DMS53 treated with DMSO at 0.1 percent for 48 hours (cell line): ENCODE results near the gene CLMN.
"Not testable (repeated sequence)": the region's sequence is repeated elsewhere in the genome, so short reads cannot be mapped to it uniquely, and the experiment has no call there.

ENCODE experiments used
- DNase-seq: peaks from one replicate; lab custom pipeline; 2025; ENCODE audit not compliant: unreplicated experiment; lab: John Stamatoyannopoulos, UW

Gene CLMN

GRCh38 chr14:95197551-95197950 is 122.2 kb downstream of the CLMN start:
- DNase-seq: no peak

GRCh38 chr14:95196826-95197545 is 122.7 kb downstream of the CLMN start:
- no peak for DNase-seq

GRCh38 chr14:95196268-95196667 is 123.4 kb downstream of the CLMN start:
- DNase-seq: no peak

GRCh38 chr14:95195031-95195430 is 124.7 kb downstream of the CLMN start:
- no peak for DNase-seq

GRCh38 chr14:95193081-95193480 is 126.6 kb downstream of the CLMN start:
- DNase-seq: no peak

- DNase-seq: no peak
Observed at GRCh38 chr14:95192311-95192710, 127.4 kb downstream of the CLMN start.

- DNase-seq: no peak
Observed at GRCh38 chr14:95191445-95192199, 128.1 kb downstream of the CLMN start.

- no peak for DNase-seq
Observed at GRCh38 chr14:95190857-95191256, 128.9 kb downstream of the CLMN start.

- no peak for DNase-seq
Observed at GRCh38 chr14:95190346-95190840, 129.3 kb downstream of the CLMN start.

GRCh38 chr14:95189367-95190132 is 130.2 kb downstream of the CLMN start:
- DNase-seq: no peak

GRCh38 chr14:95188380-95188779 is 131.3 kb downstream of the CLMN start:
- DNase-seq: no peak

GRCh38 chr14:95185767-95186392 is 133.8 kb downstream of the CLMN start:
- no peak for DNase-seq

- no peak for DNase-seq
Observed at GRCh38 chr14:95185033-95185766, 134.5 kb downstream of the CLMN start.

- no peak for DNase-seq
Observed at GRCh38 chr14:95184413-95184790, 135.3 kb downstream of the CLMN start.

GRCh38 chr14:95183532-95184412 is 135.9 kb downstream of the CLMN start:
- no peak for DNase-seq

- no peak for DNase-seq
Observed at GRCh38 chr14:95183082-95183481, 136.6 kb downstream of the CLMN start.

GRCh38 chr14:95182379-95182778 is 137.3 kb downstream of the CLMN start:
- no peak for DNase-seq

GRCh38 chr14:95180966-95181741 is 138.6 kb downstream of the CLMN start:
- no peak for DNase-seq

GRCh38 chr14:95175670-95176069 is 144.0 kb downstream of the CLMN start:
- not testable (repeated sequence) for DNase-seq
